DND-41 (cell line): ENCODE measurements around the gene WWP2.
"Not testable (repeated sequence)": the region's sequence is repeated elsewhere in the genome, so short reads cannot be mapped to it uniquely, and the experiment has no call there.

Experiments
- ATAC-seq: fragments of 200-7000 bp; cut with Tn5 transposase; 3 replicates; pipeline ENCODE4 v1.9.1; 2021; ENCODE audit warnings: low read depth; ENCODE audit not compliant: insufficient read depth
- DNase-seq: peaks from one replicate; pipeline ENCODE4 v3.0.0-alpha.2; 2020
- H2AFZ ChIP-seq: 2 replicates; pipeline ENCODE4 v1.6.0; 2012; ENCODE audit warnings: low read depth, low read length
- H3K27ac ChIP-seq: 2 replicates; pipeline ENCODE4 v1.5.1; 2012; ENCODE audit warnings: low read length, inconsistent platforms
- H3K27me3 ChIP-seq: fragments of 200-600 bp; sonication (generic); 2 replicates; pipeline ENCODE4 v1.6.0; 2012; ENCODE audit warnings: low read length, mild to moderate bottlenecking, inconsistent platforms; ENCODE audit not compliant: insufficient read depth, poor library complexity
- H3K36me3 ChIP-seq: 2 replicates; pipeline ENCODE4 v1.5.1; 2012; ENCODE audit warnings: low read length, inconsistent platforms; ENCODE audit not compliant: insufficient read depth
- H3K4me1 ChIP-seq: 2 replicates; pipeline ENCODE4 v1.5.1; 2012; ENCODE audit warnings: mild to moderate bottlenecking, low read length; ENCODE audit not compliant: insufficient read depth
- H3K4me2 ChIP-seq: 2 replicates; pipeline ENCODE4 v1.6.0; 2012; ENCODE audit warnings: mild to moderate bottlenecking, moderate library complexity, low read length, inconsistent platforms; ENCODE audit not compliant: insufficient read depth
- H3K4me3 ChIP-seq, 2 experiments: fragments of 200-600 bp in 1 of 2; shearing (Covaris generic) in 1 of 2; 2 replicates each; pipeline ENCODE4 v1.5.1; 2012 to 2016; ENCODE audit warnings: inconsistent platforms in 2 of 2, low read length in 2 of 2, mild to moderate bottlenecking in 2 of 2, low read depth in 1 of 2, moderate library complexity in 1 of 2
- H3K79me2 ChIP-seq: 2 replicates; pipeline ENCODE4 v1.6.0; 2012; ENCODE audit warnings: low read length, inconsistent platforms; ENCODE audit not compliant: insufficient read depth
- H3K9ac ChIP-seq: 2 replicates; pipeline ENCODE4 v1.6.0; 2012; ENCODE audit warnings: low read depth, mild to moderate bottlenecking, inconsistent platforms, low read length, moderate library complexity
- H3K9me3 ChIP-seq: 2 replicates; pipeline ENCODE4 v1.5.1; 2012; ENCODE audit warnings: low read length, moderate library complexity, mild to moderate bottlenecking, inconsistent platforms; ENCODE audit not compliant: insufficient read depth, severe bottlenecking
- H4K20me1 ChIP-seq: 2 replicates; pipeline ENCODE4 v1.6.0; 2012; ENCODE audit warnings: low read length; ENCODE audit not compliant: insufficient read depth

The WWP2 gene

GRCh38 chr16:69951017-69951671 lies 189.0 kb downstream of the WWP2 start, which contains the start of gene CLEC18A:
Gene CLEC18A, plus strand, starts transcription at chr16:69951334. Its CDS starts 33 bp downstream, at chr16:69951367.
- not testable (repeated sequence) for DNase-seq, H2AFZ ChIP-seq, H3K4me1 ChIP-seq, H3K4me2 ChIP-seq, H3K4me3 ChIP-seq, H3K36me3 ChIP-seq, H3K9me3 ChIP-seq, ATAC-seq, H3K27ac ChIP-seq, H3K27me3 ChIP-seq, H3K9ac ChIP-seq, H4K20me1 ChIP-seq, H3K79me2 ChIP-seq

DNA sequence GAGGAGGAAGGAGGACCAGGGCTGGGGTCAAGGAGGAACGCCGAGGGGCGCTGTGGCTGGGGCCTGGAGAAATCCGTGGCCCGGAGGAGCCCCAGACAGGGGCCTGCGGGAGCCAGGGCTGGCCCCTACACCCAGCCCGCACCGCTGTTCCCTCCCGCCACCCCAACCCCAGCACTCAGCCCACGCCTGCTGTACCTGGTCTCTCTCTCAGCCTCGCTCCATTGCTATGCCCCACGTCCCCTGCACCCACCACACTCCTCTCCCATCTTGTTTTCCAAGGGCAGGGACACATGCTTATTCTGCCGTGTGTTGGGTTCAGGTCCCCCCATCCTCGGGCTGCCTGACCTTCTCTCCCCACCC lies 189.5 kb downstream of the WWP2 start:
- not testable (repeated sequence) for DNase-seq, H3K4me3 ChIP-seq, H4K20me1 ChIP-seq, H3K9me3 ChIP-seq, H3K9ac ChIP-seq, H2AFZ ChIP-seq, H3K79me2 ChIP-seq, H3K4me1 ChIP-seq, H3K27ac ChIP-seq, H3K4me2 ChIP-seq, H3K36me3 ChIP-seq, H3K27me3 ChIP-seq, ATAC-seq

DNA sequence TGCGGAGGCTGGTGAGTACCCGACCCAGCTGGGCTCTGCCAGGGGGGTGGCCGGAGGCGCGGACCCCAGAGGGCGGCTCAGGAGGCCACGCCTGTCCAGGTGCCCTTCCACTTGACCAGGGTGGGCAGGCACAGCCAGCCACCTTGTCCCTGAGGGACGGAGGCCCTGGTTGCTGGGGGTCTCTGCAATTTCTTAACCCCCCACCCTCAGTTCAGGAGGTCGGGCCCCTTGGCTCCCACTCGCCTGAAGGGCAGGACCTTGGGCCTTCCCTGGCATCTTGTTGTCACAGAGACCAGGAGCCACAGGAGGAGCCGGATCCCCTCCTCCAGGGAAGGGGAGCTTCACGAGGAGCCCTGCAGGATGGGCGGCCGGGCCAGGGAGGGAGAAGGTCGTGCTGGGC lies 190.0 kb downstream of the WWP2 start:
- not testable (repeated sequence) for H3K27me3 ChIP-seq, H3K27ac ChIP-seq, H3K9me3 ChIP-seq, H2AFZ ChIP-seq, H4K20me1 ChIP-seq, ATAC-seq, H3K79me2 ChIP-seq, H3K36me3 ChIP-seq, DNase-seq, H3K9ac ChIP-seq, H3K4me1 ChIP-seq, H3K4me3 ChIP-seq, H3K4me2 ChIP-seq

- not testable (repeated sequence) for H2AFZ ChIP-seq, H3K27ac ChIP-seq, H3K36me3 ChIP-seq, DNase-seq, H3K79me2 ChIP-seq, H4K20me1 ChIP-seq, H3K9me3 ChIP-seq, H3K4me1 ChIP-seq, H3K4me3 ChIP-seq, H3K4me2 ChIP-seq, H3K27me3 ChIP-seq, ATAC-seq, H3K9ac ChIP-seq
Measured at GRCh38 chr16:69952572-69953355, 190.6 kb downstream of the WWP2 start.

DNA sequence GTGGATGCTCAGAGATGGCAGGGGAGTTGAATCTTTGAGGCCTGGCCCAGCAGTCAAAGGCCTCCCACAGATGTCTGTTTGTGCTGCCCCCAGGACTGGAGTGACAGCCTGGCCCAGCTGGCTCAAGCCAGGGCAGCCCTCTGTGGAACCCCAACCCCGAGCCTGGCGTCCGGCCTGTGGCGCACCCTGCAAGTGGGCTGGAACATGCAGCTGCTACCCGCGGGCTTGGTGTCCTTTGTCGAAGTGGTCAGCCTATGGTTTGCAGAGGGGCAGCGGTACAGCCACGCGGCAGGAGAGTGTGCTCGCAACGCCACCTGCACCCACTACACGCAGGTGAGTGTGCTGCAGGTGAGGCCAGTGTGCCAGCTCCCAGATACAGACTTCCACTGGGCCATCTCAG lies 192.1 kb downstream of the WWP2 start:
- DNase-seq, H3K4me3 ChIP-seq, H4K20me1 ChIP-seq, H3K4me2 ChIP-seq, H3K9me3 ChIP-seq, H3K27ac ChIP-seq, H2AFZ ChIP-seq, H3K79me2 ChIP-seq, H3K4me1 ChIP-seq, H3K27me3 ChIP-seq, H3K36me3 ChIP-seq, H3K9ac ChIP-seq, ATAC-seq: not testable (repeated sequence)

DNA sequence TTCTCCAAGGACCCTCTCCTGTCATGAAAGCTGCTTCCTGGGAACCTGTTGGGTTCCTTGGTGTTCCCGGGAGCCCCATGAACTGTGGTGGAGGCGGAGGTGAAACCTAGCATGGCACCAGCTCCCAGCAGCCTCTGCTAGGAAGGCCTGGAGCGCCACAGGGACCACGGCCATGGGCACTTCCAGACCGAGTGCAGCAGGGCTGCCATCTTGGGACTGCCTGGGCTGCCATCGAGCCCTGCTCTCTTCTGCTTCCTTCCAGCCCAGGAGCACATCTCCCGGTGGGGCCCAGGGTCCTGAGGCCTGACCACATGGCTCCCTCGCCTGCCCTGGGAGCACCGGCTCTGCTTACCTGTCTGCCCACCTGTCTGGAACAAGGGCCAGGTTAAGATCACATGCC lies 201.2 kb downstream of the WWP2 start:
- H3K27me3 ChIP-seq, H3K4me1 ChIP-seq, H4K20me1 ChIP-seq, H3K4me3 ChIP-seq, ATAC-seq, DNase-seq, H3K36me3 ChIP-seq, H3K9me3 ChIP-seq, H3K9ac ChIP-seq, H3K27ac ChIP-seq, H3K79me2 ChIP-seq, H3K4me2 ChIP-seq, H2AFZ ChIP-seq: not testable (repeated sequence)

- not testable (repeated sequence) for H3K9ac ChIP-seq, H3K4me3 ChIP-seq, H4K20me1 ChIP-seq, DNase-seq, H3K4me1 ChIP-seq, H2AFZ ChIP-seq, H3K9me3 ChIP-seq, H3K79me2 ChIP-seq, H3K27ac ChIP-seq, H3K4me2 ChIP-seq, H3K27me3 ChIP-seq, ATAC-seq, H3K36me3 ChIP-seq
Measured at GRCh38 chr16:69964960-69965660, 203.0 kb downstream of the WWP2 start.

DNA sequence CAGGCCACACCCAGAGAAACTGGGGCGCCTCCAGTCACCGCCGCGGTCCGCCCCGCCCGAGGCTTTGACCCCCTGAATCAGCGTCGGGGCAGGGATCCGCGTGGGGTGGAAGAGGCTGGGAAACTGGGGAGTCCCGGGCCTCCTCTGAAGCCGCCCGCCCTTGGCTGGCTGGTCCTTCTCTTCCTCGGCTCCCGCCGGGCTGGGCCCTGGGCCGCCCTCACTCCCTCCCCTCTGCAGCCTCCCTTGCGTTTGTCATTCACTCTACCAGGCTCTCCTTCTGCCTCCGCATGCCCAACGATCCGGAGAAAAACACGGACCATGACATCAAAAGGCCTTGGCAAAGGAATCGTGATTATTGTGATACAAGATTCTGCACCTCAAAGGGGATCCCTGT lies 203.5 kb downstream of the WWP2 start:
- H3K36me3 ChIP-seq, H3K4me2 ChIP-seq, ATAC-seq, H3K4me3 ChIP-seq, H3K27ac ChIP-seq, H3K27me3 ChIP-seq, H3K9me3 ChIP-seq, H3K79me2 ChIP-seq, H2AFZ ChIP-seq, H3K4me1 ChIP-seq, DNase-seq, H3K9ac ChIP-seq, H4K20me1 ChIP-seq: not testable (repeated sequence)
